Activated CD4-positive, alpha-beta T cell treated with anti-CD3 and anti-CD28 coated beads, Interleukin-2, amount 50 U/mL, for 24 hours (primary cell): ENCODE data around the gene MED23.
A peak's percentile ranks its signal among the peaks of the same experiment; 100 is the strongest.

Source experiments
- DNase-seq, 2 donors: peaks; one replicate each; pipeline ENCODE4 v3.0.0-alpha.2; 2020; ENCODE audit warnings: low read depth in 1 of 2, low spot score in 1 of 2

MED23 gene, protein sequence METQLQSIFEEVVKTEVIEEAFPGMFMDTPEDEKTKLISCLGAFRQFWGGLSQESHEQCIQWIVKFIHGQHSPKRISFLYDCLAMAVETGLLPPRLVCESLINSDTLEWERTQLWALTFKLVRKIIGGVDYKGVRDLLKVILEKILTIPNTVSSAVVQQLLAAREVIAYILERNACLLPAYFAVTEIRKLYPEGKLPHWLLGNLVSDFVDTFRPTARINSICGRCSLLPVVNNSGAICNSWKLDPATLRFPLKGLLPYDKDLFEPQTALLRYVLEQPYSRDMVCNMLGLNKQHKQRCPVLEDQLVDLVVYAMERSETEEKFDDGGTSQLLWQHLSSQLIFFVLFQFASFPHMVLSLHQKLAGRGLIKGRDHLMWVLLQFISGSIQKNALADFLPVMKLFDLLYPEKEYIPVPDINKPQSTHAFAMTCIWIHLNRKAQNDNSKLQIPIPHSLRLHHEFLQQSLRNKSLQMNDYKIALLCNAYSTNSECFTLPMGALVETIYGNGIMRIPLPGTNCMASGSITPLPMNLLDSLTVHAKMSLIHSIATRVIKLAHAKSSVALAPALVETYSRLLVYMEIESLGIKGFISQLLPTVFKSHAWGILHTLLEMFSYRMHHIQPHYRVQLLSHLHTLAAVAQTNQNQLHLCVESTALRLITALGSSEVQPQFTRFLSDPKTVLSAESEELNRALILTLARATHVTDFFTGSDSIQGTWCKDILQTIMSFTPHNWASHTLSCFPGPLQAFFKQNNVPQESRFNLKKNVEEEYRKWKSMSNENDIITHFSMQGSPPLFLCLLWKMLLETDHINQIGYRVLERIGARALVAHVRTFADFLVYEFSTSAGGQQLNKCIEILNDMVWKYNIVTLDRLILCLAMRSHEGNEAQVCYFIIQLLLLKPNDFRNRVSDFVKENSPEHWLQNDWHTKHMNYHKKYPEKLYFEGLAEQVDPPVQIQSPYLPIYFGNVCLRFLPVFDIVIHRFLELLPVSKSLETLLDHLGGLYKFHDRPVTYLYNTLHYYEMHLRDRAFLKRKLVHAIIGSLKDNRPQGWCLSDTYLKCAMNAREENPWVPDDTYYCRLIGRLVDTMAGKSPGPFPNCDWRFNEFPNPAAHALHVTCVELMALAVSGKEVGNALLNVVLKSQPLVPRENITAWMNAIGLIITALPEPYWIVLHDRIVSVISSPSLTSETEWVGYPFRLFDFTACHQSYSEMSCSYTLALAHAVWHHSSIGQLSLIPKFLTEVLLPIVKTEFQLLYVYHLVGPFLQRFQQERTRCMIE (N-terminal part only)

DNA sequence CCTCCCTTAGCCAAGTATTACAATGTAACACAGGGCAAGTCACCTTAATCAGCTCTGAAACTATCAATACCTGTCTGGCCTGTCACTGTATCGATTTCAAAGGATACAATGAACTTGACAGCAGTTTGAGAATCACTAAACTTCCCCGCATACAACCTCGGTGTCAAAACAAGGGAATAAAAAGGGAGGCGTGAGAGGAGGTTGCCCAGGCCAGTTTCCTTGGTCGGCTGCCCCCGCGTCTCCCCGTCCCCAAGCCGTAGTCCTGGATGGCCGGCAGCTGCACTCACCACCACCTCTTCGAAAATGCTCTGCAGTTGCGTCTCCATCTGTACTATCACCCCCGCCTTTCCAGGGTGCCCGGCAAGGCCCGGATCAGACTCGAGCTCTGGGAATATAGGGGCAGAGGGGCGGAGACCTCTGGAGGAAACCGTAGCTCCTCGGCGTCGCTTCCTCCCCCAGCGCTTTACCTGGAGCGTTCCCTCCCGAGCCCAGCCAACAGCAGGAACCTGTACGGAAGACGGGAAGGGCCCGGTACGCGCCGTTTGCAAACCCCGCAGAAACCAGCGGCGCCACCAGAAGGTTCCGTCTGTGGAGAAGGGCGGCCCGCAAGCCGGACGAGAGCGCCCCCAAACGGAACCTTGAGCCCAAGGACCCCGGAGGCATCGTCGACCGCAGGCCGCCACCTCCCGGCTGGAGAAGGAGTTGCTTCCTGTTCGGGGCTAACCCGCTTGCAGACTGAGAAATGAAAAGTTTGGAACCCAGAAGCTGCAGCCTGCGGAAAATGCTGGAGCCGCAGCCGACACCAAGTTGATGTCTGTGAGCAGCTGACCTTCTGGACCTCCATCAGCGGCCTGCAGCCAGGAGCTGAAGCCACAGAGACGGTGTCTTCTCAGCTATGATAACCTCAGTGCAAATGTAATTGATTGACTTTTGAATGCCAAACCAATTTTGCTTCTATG lies at the start of gene MED23:
Gene MED23 (minus strand): TSS at position 519 of the 959 bp plus-strand sequence. CDS start 193 bp downstream, at position 326.
- peak; percentile 95 to 98 for DNase-seq

DNA sequence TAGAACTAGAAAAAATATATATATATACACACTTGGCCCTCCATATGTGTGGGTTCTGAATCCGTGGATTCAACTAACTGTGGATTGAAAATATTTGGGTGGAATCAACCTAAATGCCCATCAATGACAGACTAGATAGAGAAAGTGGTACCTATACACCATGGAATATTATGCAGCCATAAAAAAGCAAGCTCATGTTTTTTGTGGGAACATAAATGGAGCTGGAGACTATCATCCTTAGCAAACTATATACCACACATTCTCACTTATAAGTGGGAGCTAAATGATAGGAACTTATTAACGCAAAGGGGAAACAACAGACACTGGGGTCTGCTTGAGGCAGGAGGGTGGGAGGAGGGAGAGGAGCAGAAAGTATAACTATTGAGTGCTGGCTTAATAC lies 45.1 kb upstream of the MED23 start:
- no peak for DNase-seq

DNA sequence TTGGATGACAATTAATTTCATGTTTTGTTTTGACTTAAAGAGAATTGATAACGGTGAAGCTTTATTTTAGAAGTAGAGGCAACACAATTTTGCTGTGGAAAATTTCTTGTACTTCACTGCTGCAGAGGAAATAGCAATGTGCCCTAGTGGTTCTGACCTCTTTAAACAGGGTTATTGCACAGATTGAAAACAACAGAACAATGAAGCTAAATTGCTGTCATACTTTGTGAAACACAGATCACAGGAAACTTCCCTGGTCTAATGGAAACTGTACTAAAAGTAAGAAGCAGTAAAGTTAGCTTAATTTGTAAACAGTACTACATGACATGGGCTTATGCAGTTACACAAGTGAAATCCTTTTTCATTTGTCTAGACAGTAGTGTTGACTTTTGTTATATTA lies 41.8 kb upstream of the MED23 start:
- DNase-seq = no peak

DNA sequence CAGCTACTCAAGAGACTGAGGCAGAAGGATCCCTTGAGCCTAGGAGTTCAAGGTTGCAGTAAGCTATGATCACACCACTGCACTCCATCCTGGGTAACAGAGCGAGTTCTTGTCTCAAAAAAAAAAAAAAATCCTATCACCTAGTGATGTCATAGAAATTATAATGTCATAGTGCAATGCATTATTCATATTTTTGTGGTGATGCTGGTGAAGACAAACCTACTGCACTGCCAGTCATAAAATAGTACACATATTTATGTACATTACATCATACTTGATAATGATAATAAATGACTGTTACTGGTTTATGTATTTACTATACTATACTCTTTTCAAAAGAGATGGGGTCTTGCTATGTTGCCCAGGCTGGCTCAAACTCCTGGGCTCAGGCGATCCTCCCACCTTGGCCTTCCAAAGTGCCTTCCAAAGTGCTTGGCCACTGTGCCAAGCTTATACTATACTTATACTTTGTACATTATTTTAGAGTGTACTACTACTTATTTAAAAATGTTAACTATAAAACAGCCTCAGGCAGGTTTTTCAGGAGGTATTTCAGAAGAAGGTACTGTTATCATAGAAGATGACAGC lies 35.6 kb upstream of the MED23 start:
- no peak for DNase-seq

DNA sequence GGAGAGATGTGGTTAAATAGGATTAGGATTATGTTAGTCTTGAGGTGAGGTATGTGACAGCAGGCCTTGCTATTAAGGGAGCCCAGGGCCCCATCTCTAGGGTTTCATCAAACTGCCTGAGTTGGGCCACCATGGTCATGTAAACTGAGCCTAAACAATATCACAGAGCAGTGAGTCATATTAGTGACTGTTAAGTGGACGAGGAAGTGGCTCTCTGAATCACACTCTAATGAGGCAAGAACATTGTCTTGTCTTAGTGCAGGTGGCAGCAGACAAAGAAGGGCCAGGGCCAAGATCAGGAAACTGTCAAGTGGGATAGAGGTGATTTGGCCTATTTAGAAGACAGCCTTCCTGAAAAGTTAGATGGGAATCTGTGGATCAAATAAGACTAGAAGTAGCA lies 32.2 kb upstream of the MED23 start:
- no peak for DNase-seq

DNA sequence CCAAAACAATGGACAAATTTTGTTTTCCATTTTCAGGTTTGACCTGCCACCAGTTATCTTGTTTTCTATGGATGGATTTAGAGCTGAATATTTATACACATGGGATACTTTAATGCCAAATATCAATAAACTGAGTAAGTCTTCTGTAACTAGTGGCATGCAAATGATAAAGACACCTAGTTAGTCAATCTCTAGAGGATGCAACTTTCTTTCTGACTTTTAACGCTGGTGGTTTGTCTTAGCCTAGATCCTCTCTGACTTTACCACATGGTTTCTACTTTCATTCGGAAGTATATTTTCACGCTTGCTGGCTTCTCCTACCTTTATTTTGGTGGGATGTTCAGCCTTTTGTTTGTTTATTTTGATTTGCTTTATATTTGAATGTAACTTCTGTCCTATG lies 30.2 kb upstream of the MED23 start:
- no peak for DNase-seq

DNA sequence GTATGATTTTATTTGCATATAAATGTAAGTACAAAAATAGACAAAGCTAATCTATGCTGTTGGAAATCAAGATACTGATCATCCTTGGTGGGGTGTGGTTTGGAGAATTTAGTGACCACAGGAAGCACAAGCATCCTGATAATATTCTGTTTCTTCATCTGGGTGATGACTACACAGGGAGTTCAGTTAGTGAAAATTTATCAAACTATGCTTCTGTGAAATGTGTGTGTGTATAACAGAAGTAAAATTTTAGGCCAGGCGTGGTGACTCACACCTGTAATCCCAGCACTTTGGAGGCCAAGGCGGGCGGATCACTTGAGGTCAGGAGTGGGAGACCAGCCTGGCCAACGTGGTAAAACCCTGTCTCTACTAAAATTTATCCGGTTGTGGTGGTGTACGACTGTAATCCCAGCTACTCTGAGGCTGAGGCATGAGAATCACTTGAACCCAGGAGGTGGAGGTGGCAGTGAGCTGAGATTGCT lies 29.6 kb upstream of the MED23 start:
- DNase-seq = no peak

DNA sequence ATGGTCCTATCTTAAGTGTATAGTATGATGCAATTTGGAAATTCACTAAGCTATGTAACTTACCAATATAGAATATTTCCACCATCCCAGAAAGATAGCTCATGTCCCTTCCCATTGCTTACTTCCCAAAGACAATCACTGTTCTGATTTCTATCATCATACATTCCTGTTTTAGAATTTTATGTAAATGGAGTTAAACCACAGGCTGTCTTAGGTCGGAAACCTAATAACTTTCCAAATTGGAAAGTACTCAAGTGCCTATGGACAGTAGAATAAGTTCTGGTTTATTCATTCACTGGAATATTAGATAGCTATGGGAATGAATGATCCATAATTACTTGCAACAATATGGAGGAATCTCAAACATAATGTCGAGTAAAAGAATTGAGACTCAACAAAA lies 29.2 kb upstream of the MED23 start:
- DNase-seq = no peak

DNA sequence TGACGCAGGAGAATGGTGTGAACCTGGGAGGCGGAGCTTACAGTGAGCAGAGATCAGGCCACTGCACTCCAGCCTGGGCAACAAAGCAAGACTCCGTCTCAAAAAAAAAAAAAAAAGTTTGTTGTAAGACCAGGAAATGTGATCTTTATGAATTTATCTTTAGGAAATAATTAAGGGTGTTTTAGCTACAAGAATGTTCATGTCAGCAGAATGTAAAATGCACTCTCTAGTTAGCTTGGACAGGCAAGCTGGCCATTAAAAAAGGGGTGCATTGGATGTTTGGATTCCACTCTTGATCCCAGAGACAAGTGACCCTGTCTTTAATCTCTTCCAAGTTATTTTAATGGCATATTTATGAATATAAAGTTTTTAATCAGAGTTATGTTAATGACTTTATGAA lies 28.6 kb upstream of the MED23 start:
- no peak for DNase-seq

DNA sequence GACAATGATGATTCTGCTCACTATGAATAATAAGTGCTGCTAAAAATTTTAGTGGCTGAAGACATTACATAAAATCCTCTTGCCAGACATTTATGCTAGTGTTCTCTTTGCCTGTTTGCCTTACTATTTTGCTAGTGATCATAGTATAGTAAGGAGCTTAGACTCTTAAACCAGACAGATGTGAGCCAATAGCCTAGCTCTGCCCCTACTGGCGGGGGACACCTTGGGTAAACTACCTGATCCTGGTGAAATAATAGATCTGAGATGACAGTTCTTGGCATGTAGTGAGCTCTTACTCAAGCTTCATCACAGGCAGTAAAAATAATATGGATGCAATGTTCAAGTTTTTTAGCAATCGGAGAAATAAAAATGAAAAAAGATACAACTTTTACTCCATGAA lies 27.9 kb upstream of the MED23 start:
- no peak for DNase-seq

DNA sequence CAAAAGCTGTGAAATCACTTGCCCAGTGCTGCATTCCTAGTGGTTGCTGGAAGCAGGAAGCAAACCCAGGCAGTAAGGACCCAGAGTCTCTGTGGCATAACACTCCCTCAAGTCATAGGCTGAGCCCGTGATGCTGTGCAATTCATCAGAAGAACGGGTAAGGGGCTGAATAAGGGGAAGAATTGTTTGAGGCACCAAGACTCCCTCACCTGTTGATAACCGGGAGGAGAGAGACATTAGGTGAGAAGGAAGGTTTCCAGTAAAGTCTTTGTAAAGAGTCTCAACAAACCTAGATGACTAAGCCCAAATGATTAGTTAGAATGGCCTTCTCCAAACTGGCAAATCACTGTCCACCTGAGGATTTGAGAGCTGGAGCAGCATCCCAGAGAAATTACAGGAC lies 27.3 kb upstream of the MED23 start:
- no peak for DNase-seq

DNA sequence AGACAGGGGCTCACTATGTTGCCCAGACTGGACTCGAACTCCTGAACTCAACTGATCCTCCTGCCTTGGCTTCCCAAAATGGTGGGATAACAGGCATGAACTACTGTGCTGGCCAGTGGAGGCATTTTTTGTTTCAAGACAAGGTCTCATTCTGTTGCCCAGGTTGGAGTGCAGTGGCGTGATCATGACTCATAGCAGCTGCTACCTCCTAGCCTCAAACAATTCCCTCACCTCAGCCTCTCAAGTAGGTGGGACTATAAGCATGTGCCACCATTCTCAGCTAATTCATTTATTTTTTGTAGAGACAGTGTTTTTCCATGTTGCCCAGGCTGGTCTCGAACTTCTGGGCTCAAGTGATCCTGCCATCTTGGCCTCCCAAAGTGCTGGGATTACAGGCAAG lies 26.3 kb upstream of the MED23 start:
- DNase-seq = no peak

DNA sequence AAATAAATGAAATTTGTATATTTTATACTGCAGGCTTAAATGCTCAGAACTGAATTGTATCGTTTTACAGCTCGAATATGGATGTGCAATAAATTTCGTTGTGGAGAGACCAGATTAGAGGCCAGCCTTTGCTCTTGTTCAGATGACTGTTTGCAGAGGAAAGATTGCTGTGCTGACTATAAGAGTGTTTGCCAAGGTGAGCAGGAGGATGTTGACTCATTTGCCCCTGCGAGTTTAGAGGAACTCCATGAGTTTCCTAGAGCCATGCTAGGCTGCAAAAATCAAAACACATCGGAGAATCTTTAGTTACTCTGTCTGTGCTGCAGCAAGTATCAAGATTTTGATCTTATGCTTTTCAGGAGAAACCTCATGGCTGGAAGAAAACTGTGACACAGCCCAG lies 24.4 kb upstream of the MED23 start:
- no peak for DNase-seq

DNA sequence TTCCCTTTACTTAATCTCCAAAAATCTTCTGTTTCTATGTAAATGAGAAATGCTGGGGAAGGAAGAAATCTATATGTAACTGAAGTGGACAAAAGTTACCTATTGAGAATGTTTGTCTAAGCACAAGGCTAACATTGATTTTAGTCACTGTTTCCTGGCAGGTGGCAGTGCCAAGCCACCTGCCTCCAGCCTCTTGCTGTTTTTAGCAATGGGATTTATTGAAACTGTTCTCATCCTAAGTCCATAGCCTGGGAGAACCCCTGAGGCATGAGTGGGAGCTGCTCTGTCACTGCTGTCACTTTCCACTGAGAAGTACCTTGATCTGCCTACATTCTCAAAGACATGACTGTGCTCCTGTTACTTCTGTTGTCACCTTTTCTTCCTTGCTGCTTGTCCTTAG lies 23.7 kb upstream of the MED23 start:
- no peak for DNase-seq

DNA sequence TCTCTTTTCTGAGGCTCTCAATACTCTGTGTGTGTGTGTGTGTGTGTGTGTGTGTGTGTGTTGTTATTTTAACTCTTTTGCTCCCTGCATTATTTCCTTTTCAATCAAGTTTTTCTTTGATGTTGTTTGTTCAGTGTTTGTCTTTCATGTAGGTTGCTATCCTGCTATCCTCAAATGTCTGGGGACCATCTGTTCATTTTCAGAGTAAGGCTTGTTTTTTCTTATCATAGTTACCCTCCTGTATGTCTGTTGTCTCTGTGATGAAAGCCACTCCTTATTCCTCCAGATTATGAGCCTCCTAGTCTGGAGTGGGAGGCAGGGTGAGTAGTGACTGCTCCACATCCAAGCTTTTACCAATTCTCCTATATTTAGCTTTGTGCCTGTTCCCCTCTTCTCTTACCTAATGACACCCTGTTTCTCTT lies 18.2 kb upstream of the MED23 start:
- no peak for DNase-seq

DNA sequence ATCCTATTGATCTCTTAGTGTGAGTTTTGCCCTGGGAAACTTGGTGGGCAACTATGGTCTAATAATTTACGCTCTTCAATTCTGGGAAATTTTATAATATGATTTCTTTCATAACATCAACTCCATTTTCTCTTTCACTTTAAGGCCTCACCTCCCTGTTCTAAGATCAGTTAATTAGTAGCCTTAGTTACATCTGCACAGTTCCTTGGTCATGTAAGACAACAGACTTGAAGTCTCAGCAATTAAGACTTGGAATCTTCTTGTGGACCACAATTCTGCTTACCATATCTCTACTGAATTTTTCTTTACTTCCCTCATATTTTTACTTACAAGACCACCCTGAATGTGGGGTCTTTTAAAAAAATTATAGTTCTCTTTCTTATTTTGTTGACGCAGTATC lies 17.8 kb upstream of the MED23 start:
- no peak for DNase-seq

DNA sequence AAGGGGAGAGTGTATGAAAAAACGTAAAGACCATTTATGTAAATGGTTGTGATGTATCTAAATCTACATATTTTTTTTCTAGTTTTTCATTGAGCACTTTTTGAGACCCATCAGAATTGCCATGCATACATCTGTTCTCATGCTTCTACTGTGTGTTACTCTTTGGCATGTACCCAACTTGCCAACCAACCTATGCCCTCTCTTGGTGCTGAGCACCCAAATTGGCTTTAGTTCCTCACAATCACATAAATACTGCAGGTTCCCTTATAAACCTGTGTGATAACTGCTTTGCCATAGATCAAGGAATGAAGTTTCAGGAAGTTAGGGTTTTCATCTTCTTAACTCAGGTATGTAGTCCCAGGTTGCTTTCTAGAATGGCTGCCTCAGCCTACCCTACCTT lies 16.9 kb upstream of the MED23 start:
- no peak for DNase-seq

DNA sequence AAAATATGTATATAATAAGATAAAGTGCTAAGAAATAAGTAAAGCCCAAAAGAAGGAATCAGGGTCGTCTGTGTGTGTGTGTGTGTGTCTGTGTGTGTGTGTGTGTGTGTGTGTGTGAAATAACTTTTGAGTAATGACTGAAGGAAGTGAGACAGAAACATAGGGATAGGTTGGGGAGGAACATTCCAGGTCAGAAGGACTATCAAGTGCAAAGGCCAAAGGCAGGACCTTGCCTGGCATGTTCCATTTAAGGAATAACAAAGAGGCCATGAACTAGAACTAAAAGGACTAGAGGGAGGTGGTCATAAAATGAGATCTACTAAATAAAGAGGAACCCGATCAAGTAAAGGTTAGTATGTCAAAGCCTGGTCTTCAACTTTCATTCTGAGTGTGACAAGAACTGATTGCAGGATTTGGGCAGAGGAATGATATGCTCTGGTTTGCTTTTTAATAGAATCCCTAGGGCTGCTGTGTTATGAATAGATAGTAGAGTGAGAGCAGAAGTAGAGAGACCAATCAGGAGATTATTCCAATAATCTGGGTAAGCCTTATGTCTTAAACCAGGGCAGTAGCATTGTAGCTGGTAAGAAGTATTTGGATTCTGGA lies 15.9 kb upstream of the MED23 start:
- DNase-seq = no peak

DNA sequence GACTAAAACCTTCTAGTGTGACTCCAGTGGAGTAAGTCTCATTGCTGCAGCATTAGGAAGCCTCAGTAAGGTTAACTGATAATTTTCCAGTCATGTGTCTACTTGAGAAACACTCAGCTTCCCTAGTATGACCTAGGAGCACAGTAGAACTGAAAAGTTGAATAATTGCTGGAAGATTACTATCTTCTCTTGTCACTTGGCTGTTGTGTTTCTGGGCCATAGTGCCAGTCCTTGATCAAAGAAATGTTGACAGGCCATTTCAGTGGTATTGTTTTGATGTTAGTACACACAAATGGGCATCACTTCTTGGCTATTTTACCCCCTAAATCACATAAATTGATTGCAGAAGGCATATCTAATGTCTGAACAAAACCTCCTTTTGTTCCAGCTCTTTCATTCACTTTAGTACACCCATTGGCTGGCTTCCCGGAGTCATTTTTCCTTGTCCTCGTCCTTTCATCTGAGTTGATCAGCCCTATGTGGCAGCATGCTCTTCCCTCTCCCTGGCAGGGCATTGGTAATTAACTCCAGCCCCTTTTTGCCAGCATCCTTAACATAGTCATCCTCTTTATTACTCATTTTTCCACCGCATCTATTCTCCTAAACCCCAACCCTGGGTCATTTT lies 15.1 kb upstream of the MED23 start:
- no peak for DNase-seq
